HG02852 (cell line): ENCODE data around the gene NSUN7.
"Not testable (repeated sequence)": the region's sequence is repeated elsewhere in the genome, so short reads cannot be mapped to it uniquely, and the experiment has no call there.

Experiments used
- ATAC-seq: cut with Tn5 transposase; IDR thresholded peaks from one replicate; pipeline ENCODE4 v1.9.1; 2021; ENCODE audit warnings: mild to moderate bottlenecking, moderate library complexity; ENCODE audit not compliant: unreplicated experiment

Gene NSUN7

DNA sequence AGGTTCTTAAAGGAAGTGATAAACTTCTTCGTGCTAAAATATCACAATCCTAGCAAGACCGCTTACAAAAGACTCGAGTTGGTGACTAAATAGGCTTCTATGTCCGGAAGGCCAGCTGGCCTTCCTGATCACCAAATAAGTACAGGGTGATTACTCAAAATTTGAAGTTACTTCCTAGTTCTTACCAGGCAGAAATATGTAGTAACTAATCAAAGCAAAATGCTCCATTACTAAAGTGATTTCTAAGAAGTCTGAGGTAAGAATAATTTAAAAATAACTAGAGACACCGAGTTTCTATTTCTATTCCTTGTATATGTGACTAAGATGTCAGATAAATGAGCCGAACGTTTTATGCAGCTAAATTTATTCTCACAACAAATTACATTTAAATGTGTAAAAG lies 62.2 kb downstream of the NSUN7 start:
- ATAC-seq = no peak

DNA sequence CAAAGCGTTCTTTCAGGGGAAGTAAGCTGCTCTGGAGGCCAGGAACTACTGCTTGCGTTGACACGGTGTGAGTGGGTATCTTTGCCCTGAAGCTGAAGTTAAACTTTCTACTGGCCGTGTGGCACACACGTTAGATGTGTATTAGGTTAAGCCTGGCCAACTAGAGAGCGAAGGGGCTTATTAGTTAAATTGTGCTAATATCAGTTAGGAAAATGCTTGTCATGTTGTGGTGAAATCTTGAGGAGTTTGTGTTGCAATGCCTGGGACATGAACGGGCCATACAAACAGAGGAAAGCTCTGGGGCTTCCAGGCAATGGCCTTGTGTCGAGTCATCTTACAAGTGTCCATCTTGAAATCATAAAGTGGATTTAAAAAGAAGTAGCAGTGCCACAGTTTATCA lies 62.6 kb downstream of the NSUN7 start:
- ATAC-seq = no peak

DNA sequence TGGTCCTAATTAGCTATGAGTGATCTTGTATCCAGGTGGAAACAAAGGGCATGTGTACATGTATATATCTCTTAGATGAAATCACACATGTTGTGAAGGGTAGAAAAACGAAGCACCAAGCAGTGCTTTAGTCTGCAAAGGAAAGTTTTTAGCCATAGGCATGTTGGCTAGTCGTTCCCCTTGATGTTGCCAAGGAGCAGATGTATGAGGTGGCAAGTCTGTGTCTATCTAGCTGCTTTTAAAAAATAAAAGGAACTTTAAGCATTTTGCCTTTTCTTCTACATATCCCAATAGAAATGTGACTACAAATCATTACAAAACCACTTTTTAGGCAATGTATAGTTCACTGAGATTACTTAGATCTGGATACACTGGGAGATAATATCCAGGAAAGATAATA lies 63.1 kb downstream of the NSUN7 start:
- ATAC-seq = no peak

DNA sequence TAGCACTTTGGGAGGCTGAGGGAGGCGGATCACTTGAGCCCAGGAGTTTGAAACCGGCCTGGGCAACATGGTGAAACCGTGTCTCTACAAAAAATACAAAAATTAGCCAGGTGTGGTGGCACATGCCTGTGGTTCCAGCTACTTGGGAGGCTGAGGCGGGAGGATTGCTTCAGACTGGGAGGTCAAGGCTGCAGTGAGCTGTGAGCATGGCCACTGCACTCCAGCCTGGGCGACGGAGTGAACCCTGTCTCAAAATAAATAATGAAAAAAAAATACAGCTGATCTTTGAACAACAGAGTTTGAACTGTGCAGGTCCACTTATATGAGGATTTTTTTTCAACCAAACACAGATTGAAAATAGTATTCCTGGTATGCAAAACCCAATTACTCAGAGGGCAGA lies 67.4 kb downstream of the NSUN7 start:
- ATAC-seq = not testable (repeated sequence)

DNA sequence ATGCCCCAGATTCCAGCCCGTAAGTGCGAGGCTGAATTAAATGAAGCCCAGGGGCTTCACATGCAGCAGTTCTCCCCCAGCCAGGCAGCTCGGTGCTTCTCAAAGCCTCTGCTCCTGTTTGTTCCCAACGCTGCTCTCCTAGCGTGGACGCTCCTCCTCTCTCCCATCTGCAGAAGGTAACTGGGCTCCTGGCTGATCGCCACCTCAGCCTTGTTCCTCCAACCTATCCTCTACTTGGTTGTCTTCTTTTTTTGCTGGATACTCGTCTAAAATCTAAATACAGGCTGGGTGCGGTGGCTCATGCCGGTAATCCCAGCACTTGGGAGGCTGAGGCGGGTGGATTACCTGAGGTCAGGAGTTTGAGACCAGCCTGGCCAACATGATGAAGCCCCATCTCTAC lies 70.3 kb downstream of the NSUN7 start:
- no peak for ATAC-seq

DNA sequence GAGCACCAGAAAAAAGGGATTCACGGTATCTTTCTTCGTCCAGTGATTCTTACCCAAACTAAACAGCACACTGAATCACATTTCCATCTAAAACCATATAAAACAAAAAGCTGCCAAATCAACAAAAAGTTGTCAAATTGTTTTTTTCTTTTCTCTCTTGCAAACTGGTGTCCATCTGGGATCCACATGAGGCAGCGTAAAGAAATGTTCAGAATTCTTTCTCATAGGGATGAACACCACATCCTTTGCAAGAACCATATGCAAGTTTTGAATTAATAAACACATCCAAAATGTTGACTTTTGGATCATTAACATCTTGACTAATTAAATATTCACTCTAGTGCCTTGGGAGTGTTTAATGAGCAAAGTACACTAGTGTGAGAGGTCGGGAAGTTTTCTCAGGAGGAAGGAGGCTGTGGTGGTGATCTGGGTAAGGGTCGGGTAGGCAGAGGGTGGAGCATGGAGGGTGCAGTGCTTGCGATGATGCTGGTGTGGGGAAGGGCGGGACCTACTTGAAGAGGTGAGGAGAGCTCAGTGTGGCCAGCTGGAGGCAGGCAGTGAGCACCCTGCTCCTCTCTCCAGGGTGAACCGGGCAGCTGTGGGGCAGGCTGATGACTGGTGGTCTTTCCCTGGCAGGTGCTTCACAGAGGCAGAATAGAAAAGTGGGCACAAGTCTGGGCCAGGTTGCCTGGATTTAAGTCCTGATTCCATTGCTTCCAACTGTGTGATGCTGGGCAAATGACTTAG lies 72.8 kb downstream of the NSUN7 start:
- no peak for ATAC-seq

DNA sequence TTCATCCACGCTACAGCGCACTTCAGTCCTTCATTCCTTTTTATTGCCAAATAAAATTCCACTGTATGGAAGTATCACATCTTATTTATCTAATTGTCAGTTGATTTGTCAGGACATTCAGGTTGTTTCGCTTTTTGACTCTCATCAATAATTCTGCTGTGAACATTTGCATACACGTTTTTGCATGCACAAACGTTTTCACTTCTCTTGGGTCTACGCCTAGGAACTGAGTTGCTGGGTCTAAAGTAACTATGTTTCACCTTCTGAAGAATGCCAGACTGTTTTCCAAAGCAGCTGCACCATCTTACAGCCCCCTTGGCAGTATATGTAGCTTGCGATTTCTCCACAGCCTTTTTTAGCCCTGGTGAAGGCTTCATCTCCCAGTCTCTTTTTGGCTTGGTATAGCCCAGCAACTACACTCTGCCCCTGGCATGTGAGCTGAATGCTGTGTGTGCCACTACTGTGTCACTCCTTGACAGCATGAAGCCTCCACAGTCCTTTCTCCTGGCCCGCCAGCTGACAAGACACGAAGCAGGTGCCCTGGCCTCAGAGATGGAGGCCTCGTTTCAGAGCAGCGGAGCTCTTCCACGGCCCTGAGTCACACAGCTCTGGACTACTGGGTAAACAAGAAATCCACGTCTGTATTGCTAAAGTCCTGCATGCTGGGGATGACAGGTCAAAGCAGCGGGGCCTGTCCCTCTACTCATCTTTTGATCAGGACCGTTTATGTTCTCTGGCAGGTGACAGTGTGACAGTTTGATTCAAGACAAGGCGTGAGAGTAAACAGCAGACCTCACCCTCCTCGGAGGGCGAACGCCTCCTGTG lies 75.5 kb downstream of the NSUN7 start:
- peak; percentile 48 for ATAC-seq

DNA sequence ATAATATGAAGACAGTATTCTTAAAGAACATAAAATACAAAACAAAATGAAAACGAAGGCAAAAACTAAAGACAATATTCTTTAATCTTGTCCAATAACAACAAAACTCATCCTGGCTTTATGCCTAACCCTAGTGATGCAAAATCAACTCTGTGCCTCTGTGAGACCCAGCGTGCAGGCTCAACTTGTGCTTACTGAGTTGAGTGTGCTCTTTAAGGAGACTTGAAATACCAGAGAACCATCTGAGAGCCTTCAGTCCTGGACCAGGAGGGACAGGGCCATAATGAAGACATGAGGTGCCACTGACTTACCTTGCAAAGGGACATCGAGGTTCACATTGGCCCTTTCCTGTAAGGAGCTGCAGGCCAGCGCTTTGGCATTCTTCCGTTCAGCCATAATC lies 77.1 kb downstream of the NSUN7 start:
- no peak for ATAC-seq

DNA sequence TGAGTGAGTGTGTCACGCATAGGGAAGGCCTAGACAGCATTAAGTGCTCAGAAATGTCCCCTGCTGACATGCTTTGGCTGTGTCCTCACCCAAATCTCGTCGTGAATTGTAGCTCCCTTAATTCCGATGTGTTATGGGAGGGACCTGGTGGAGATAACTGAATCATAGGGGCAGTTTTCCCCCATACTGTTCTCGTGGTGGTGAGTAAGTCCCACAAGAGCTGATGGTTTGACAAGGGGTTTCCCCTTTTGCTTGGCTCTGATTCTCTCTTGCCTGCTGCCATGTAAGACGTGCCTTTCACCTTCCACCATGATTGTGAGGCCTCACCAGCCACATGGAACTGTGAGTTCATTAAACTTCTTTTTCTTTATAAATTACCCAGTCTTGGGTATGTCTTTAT lies 78.0 kb downstream of the NSUN7 start:
- ATAC-seq = no peak

DNA sequence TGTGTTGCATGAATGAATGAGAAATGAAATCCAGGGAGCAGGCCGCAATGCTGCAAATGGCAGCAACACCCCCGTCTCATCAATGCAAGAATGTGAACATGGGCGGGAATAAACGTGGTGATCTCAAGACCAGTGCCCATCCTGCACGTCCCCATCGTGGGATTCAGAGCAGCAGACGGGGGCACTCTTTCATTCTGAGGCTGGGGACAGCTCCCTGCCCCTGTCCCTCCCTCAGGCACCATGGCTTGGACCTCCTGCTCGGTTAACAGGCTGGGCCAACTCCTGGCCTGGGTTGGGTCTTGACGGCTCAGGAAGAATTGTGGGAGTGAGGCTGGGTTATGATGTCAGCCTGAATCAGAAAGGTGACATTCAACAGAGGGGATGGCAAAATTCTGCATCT lies 78.9 kb downstream of the NSUN7 start:
- ATAC-seq = no peak

DNA sequence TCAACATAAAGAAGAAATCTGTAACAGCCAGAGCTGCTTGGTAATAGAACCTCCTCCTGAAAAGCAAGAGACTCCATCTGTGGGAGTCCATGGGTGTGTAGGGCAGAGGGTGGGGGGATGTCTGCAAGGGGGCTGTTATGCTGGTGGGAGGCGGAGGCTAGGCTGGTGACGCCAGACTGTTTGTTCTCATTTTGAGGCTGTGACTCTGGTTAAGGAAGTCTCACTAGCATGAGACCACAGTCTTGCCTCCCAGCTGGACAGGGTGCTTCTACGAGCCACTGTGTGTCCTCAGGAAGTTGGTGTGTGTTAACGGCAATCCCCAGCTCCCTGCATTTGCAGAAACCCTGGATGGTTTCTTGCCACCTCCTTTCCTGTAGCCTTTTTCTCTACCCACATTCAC lies 79.8 kb downstream of the NSUN7 start:
- no peak for ATAC-seq

DNA sequence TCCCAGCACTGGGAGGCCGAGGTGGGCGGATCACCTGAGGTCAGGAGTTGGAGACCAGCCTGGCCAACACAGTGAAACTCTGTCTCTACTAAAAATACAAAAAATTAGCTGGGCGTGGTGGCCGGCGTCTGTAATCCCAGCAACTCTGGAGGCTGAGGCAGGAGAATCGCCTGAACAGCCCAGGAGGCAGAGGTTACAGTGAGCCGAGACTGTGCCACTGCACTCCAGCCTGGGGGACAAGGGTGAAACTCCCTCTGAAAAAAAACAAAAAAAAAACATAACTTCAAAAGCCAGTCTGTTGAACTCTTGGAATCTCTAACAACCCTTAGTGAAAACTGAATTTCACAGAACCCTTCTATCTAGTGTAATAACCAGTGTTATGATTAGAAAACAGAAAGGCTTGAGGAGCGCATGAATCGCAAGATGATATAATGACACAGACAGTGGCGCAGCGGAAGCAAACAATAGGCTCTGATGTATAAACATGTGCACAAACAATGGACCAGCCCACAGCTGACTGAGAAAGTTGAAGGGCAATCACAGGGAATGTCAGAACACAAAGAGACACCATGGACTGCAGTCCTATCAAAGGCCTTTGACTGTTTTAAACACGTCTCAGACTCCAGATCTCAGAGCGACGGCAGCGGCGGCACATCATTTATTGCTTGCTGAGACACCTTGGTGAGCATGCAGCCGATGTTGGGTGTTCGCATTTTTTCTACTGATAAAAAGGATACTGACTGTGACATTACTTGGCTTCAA lies 81.6 kb downstream of the NSUN7 start:
- ATAC-seq = no peak

DNA sequence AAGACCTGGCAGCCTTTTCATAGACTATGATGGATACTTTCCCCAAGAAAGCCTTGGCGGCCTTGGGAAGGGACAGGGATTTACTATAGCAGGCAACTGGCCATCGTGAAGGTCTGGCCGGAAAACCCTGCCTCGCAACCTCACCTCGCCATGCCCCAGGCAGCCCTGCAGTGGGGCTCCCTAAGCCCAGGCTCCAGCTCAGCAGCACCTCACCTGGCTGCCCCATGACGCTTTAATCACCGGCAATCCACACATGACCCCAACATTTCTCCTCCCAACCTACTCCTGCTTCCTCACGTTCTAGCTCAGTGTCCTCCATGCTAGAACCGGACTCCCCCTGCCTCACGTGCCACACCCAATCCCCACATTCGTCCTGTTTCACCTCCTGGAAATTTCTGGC lies 82.4 kb downstream of the NSUN7 start:
- no peak for ATAC-seq

DNA sequence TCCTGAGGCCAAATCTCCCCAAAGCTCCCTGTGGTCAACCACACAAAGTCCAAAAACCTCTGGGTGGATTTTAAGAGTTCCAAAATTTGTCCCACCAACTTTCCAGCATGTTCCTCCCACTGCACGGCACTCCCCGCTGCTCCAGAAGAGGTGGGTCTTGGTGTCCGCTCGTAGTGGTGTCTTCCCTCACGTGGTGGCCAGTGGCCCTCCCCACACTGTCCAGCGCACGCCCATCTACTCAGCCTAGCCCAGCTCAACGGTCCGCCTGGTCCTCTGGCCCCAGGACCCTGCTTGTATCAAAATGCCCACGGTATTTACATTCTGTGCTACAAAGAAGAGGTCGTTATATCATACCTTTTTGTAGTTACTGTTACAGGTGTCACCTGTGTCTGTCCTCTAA lies 83.5 kb downstream of the NSUN7 start:
- no peak for ATAC-seq

DNA sequence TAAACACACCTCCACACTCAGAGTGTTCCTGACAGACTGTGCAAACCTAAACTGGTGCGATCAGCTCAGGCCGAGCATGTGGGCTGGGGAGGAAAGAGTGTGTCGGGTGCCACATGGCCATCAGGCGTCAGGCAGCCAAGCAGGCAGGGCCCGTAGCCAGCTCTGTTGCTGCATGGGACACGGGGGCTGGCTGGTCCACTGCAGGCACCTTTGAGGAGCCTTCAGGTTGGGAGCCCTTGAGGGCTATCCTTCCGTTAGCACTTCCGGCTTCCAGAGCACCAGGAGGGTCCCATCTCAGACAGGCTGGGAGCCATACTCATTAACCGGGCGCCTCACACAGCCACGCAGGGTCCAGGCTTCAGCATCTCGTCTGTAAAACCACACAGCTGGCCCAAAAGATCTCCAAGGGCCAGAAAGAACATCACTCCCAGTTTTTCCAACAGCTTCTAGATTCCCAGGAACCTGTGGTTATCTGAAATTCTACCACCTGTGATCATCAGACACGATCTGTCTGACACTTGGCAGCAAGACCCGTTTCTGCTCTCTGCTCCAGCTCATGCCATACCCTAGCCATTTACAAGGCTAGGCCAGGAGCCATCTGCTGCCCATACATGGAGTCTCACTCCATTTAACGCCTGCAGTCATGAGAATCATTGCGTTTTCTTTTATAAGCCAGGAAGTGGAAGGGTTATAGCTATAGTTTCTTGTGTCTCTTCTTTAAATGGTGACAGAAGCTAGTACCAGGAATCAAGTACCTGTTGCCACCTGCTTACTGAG lies 87.5 kb downstream of the NSUN7 start:
- no peak for ATAC-seq

DNA sequence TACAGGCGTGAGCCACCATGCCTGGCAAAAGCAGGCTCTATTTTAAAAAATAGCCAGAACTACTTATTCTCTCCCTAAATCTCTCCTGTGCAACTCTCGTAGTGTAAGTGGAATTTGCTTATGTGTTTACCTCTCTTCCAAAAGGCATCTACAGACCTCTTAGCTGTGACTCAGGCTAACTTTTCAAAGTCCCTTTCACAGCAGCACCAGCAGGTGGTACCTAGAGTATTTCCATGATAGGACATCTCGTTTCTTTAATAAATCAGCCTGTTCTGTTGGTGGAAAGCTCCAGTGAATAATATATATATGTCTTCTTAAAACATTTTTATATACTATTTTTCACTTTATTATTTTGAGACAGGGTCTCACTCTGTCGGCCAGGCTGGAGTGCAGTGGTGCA lies 89.0 kb downstream of the NSUN7 start:
- no peak for ATAC-seq

DNA sequence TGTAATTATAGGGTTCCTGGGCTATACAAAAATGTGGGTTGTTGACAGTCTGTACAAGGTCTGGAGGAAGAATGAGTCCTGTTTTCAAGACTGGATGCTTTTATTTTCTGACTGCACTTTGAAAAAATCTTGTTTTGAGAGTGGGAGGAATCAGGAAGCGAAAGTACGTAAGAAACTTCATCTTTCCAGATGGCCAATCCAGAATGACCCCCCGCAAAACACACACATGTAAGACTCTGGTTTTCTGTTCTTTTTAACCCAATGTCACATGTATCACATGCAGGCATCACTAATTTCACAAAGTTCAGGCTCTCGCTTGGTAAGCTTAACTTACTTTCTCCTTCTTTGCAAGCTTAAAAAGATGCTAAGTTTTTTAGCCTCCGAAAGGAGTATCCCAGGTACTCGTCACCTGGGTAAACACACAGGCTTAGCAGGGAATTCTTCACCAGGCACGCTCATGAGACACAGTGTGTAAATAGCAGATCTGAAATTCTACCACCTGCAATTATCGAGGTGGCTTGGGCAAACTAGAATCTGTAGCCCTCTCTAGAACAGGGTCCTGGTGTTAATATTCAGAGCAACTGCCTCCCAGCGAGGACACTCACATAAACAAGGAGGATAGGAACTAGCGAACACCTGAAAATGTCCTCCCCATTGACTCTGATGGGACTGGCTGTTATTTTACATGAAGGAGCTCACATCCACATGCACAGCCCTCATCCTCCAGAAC lies 90.7 kb downstream of the NSUN7 start:
- peak; percentile 65 for ATAC-seq

DNA sequence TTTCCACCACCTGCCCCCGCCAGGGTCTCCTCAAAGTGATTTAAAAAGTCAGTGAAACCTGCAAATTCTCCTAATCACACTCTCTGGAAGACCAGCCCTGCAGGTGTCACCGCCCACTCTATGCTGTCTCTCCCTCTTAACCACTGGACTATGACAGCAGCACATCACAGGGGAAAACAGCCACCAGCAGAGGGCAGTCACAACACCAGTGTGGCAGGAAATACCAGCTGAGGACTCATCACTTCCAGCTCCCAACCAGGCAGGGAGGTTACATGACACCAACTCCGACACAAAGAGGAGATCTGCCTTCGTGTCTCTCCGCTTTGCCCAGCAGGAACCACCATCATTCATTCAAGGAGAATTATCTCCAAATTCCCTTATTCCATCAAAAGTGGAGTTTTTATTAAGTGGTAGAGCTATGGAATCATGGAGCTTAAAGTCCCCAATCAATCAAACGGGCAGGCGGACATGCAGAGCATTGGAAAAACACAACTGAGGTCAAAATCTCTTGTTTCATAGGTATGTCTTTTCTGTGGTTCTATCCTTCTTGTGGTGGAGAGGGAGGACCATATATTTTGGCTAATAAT lies 91.3 kb downstream of the NSUN7 start:
- ATAC-seq = peak; percentile 71

DNA sequence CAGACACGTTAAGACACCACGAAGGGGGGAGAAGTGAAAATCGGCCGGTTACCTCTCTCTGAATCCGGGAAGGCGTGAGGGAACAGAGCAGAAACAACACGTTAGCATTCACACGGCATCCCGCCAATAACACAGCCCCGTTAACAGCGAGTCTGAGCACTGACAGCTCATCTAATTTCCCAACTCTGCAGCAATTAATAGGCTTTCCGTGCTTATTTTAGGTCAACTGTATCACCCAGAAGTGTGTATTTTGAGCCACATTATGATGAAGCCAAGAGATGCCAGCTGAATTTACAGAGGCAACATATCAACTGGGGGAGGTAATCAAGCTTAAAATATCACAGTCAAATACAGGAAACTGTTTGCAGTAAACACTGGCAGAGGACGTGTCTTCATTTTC lies 92.6 kb downstream of the NSUN7 start:
- no peak for ATAC-seq
